H9 (cell line): ENCODE results near the gene ADGRF5. TPM values are rescaled to one million over a fixed set of nuclear protein-coding genes. Genes with fewer than 3 reads are reported as not detected.

Experiments
- DNase-seq: peaks from one replicate; pipeline ENCODE4 v3.0.0-alpha.2; 2017
- H2AFZ ChIP-seq: one replicate; pipeline ENCODE4 v1.6.1; 2013; ENCODE audit warnings: mild to moderate bottlenecking, low read length, control low read depth, moderate library complexity
- H2AK5ac ChIP-seq: 2 replicates; pipeline ENCODE4 v1.6.1; 2013; ENCODE audit warnings: low read length, control low read depth, mixed read lengths; ENCODE audit not compliant: insufficient read length
- H2BK120ac ChIP-seq: one replicate; pipeline ENCODE4 v1.6.1; 2013; ENCODE audit warnings: low read depth, mild to moderate bottlenecking, low read length, control low read depth, inconsistent platforms; ENCODE audit not compliant: poor library complexity, severe bottlenecking
- H2BK12ac ChIP-seq: 2 replicates; pipeline ENCODE4 v1.6.1; 2013; ENCODE audit warnings: low read length, control low read depth, mixed read lengths, low read depth; ENCODE audit not compliant: insufficient read length
- H2BK15ac ChIP-seq: 2 replicates; pipeline ENCODE4 v1.6.1; 2013; ENCODE audit warnings: low read depth, low read length, control low read depth
- H2BK20ac ChIP-seq: one replicate; pipeline ENCODE4 v1.6.1; 2013; ENCODE audit warnings: low read depth, mild to moderate bottlenecking, low read length, control low read depth, inconsistent platforms; ENCODE audit not compliant: poor library complexity, severe bottlenecking
- H2BK5ac ChIP-seq: 2 replicates; pipeline ENCODE4 v1.6.1; 2013; ENCODE audit warnings: low read length, control low read depth, mixed read lengths; ENCODE audit not compliant: insufficient read length
- H3K14ac ChIP-seq: 2 replicates; pipeline ENCODE4 v1.6.1; 2013; ENCODE audit warnings: low read length, control low read depth; ENCODE audit not compliant: insufficient read depth
- H3K18ac ChIP-seq: 2 replicates; pipeline ENCODE4 v1.6.1; 2013; ENCODE audit warnings: low read depth, mild to moderate bottlenecking, mixed read lengths, low read length, control low read depth; ENCODE audit not compliant: insufficient read length
- H3K23ac ChIP-seq: 2 replicates; pipeline ENCODE4 v1.6.1; 2013; ENCODE audit warnings: low read length, control low read depth, mixed read lengths, low read depth; ENCODE audit not compliant: insufficient read length
- H3K23me2 ChIP-seq: 2 replicates; pipeline ENCODE4 v1.6.1; 2013; ENCODE audit warnings: low read depth, mild to moderate bottlenecking, mixed read lengths, low read length, control low read depth; ENCODE audit not compliant: insufficient read length, poor library complexity, severe bottlenecking
- H3K27ac ChIP-seq: 2 replicates; pipeline ENCODE4 v1.5.1; 2013; ENCODE audit warnings: low read length, control low read depth, mixed read lengths, low read depth; ENCODE audit not compliant: insufficient read length
- H3K27me3 ChIP-seq: 2 replicates; pipeline ENCODE4 v1.6.1; 2013; ENCODE audit warnings: low read length, control low read depth, inconsistent platforms; ENCODE audit not compliant: insufficient read depth
- H3K4ac ChIP-seq: 2 replicates; pipeline ENCODE4 v1.6.1; 2013; ENCODE audit warnings: low read depth, mild to moderate bottlenecking, control low read depth, inconsistent platforms, low read length, moderate library complexity
- H3K4me1 ChIP-seq: 2 replicates; pipeline ENCODE4 v1.6.1; 2013; ENCODE audit warnings: low read length, control low read depth, inconsistent platforms; ENCODE audit not compliant: insufficient read depth
- H3K4me2 ChIP-seq: 2 replicates; pipeline ENCODE4 v1.6.1; 2013; ENCODE audit warnings: low read length, control low read depth, mixed read lengths; ENCODE audit not compliant: insufficient read length, insufficient read depth
- H3K56ac ChIP-seq: 2 replicates; pipeline ENCODE4 v1.6.1; 2013; ENCODE audit warnings: low read depth, mild to moderate bottlenecking, mixed read lengths, low read length, control low read depth; ENCODE audit not compliant: insufficient read length
- H3K79me1 ChIP-seq: 2 replicates; pipeline ENCODE4 v1.6.1; 2013; ENCODE audit warnings: low read depth, mild to moderate bottlenecking, moderate library complexity, low read length, control low read depth, inconsistent platforms; ENCODE audit not compliant: insufficient read depth, poor library complexity, severe bottlenecking
- H3K79me2 ChIP-seq: 2 replicates; pipeline ENCODE4 v1.6.1; 2013; ENCODE audit warnings: low read length, control low read depth, inconsistent platforms; ENCODE audit not compliant: insufficient read depth
- H3K9ac ChIP-seq: 2 replicates; pipeline ENCODE4 v1.6.1; 2013; ENCODE audit warnings: low read length, control low read depth, mixed read lengths; ENCODE audit not compliant: insufficient read length; ENCODE audit errors: extremely low read depth
- H3K9me3 ChIP-seq: one replicate; pipeline ENCODE4 v1.6.1; 2013; ENCODE audit warnings: low read depth, low read length, inconsistent platforms; ENCODE audit not compliant: control insufficient read depth
- H3T11ph ChIP-seq: one replicate; pipeline ENCODE4 v1.6.1; 2013; ENCODE audit warnings: mild to moderate bottlenecking, low read length, control low read depth, inconsistent platforms
- H4K20me1 ChIP-seq: one replicate; pipeline ENCODE4 v1.6.1; 2013; ENCODE audit not compliant: control insufficient read depth, insufficient read length, insufficient read depth
- H4K5ac ChIP-seq: 2 replicates; pipeline ENCODE4 v1.6.1; 2013; ENCODE audit warnings: low read depth, mild to moderate bottlenecking, mixed read lengths, low read length, control low read depth; ENCODE audit not compliant: insufficient read length
- H4K8ac ChIP-seq: replicated peaks from 2 replicates; pipeline ENCODE4 v1.6.1; 2013; ENCODE audit warnings: low read length, control low read depth, mixed read lengths, low read depth; ENCODE audit not compliant: insufficient read length
- H4K91ac ChIP-seq: 2 replicates; pipeline ENCODE4 v1.6.1; 2013; ENCODE audit warnings: low read depth, mild to moderate bottlenecking, moderate library complexity, mixed read lengths, low read length, control low read depth; ENCODE audit not compliant: insufficient read length
- H3K27ac Mint-ChIP-seq, 3 experiments: 2 replicates in 2 of 3; 3 replicates in 1 of 3; pipeline ENCODE4 v1.8.0; 2020 to 2021; ENCODE audit warnings: mixed read lengths in 3 of 3, mild to moderate bottlenecking in 1 of 3, moderate library complexity in 1 of 3
- H3K27me3 Mint-ChIP-seq: 2 replicates; pipeline ENCODE4 v1.8.0; 2021; ENCODE audit warnings: low read depth, mild to moderate bottlenecking, moderate library complexity, mixed read lengths
- H3K36me3 Mint-ChIP-seq, 3 experiments: 2 replicates in 2 of 3; 3 replicates in 1 of 3; pipeline ENCODE4 v1.8.0; 2020 to 2021; ENCODE audit warnings: low read depth in 3 of 3, mixed read lengths in 3 of 3; ENCODE audit not compliant: insufficient read depth in 1 of 3
- H3K4me1 Mint-ChIP-seq, 2 experiments: 2 replicates each; pipeline ENCODE4 v1.8.0; 2020; ENCODE audit warnings: mixed read lengths in 2 of 2
- H3K4me3 Mint-ChIP-seq, 2 experiments: 2 replicates in 1 of 2; 3 replicates in 1 of 2; pipeline ENCODE4 v1.8.0; 2020 to 2021; ENCODE audit warnings: mild to moderate bottlenecking in 2 of 2, mixed read lengths in 2 of 2, moderate library complexity in 1 of 2
- H3K9me3 Mint-ChIP-seq, 2 experiments: 2 replicates in 1 of 2; 3 replicates in 1 of 2; pipeline ENCODE4 v1.8.0; 2020; ENCODE audit warnings: mild to moderate bottlenecking in 2 of 2, mixed read lengths in 2 of 2, moderate library complexity in 1 of 2
- WGBS: extraction: QIAGEN DNeasy Blood & Tissue Kit; methylation state at CpG from one replicate; pipeline ENCODE4 v1.1.7; 2013; ENCODE audit warnings: missing lambda C conversion rate, low lambda C conversion rate, mixed read lengths; ENCODE audit not compliant: insufficient read length; ENCODE audit errors: extremely low coverage; 5-methylcytosine and 5-hydroxymethylcytosine counted together
- total RNA-seq: library from RNA; stranded (reverse); gene quantifications from 2 replicates; pipeline ENCODE4 v1.2.1, GENCODE V29; 2021
- TF ChIP-seq, protein P1 (sequence below): fragments of 200-600 bp; sonication (generic); conservative IDR thresholded peaks from 3 replicates; pipeline ENCODE4 v1.8.0; 2021; ENCODE audit warnings: antibody characterized with exemption, mild to moderate bottlenecking

Gene ADGRF5
- total RNA-seq, 1 experiment from 2014 or later, result not detected

DNA sequence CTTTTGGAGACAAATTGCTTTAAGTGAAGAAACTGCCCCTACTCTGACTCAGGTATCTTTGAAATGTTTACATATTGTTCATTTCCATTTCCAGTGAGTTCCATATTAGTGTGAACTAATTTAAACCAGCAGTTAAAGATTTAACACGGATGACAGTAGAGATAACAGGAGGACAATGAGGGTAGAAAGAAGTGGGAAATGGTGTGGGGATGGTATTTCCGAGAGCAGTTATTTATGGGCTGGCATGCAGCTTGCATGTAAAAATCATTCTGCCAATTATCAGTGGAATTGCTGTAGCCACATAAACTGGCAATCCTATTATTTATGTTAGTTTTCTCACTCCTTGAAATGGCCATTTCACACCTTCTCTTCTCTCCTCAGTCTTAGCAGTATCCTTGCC, 8.6 kb upstream of the ADGRF5 start:
- H3T11ph ChIP-seq, result no peak overlapping the region
- no CpG with 5 or more reads among the region's 2 CpGs for WGBS
- Mint-ChIP-seq H3K9me3 (no peaks in the 10 kb centered on the region), H3K4me3 (no peak overlapping the region), H3K36me3 (no peaks in the 10 kb centered on the region), H3K27me3 (no peaks in the 10 kb centered on the region; the same call in 1 of the 2 replicates), H3K27ac (no peak overlapping the region), H3K4me1 (peaks cover 0 to 2% of the 10 kb centered on the region in 2 experiments; a peak in 2 of 4 replicates)
- no peaks in the 10 kb centered on the region for H3K9me3 ChIP-seq
- H2BK120ac ChIP-seq, result no peak overlapping the region
- H3K27ac ChIP-seq, result no peak overlapping the region
- H2AK5ac ChIP-seq, result no peak overlapping the region
- no peak overlapping the region for H2BK5ac ChIP-seq
- no peak overlapping the region for H2BK20ac ChIP-seq
- H3K56ac ChIP-seq, result no peak overlapping the region
- H3K14ac ChIP-seq, result no peak overlapping the region
- H3K23ac ChIP-seq, result no peak overlapping the region
- H3K4me2 ChIP-seq, result no peak overlapping the region
- no peaks in the 10 kb centered on the region for H3K23me2 ChIP-seq
- no peak for DNase-seq
- no peak overlapping the region for H3K18ac ChIP-seq
- H4K8ac ChIP-seq, result no peak overlapping the region
- H3K79me2 ChIP-seq, result no peaks in the 10 kb centered on the region
- no peak overlapping the region for H2AFZ ChIP-seq
- H3K79me1 ChIP-seq, result no peaks in the 10 kb centered on the region
- H4K5ac ChIP-seq, result no peak overlapping the region
- H2BK15ac ChIP-seq, result no peak overlapping the region
- TF ChIP-seq, protein P1, sequence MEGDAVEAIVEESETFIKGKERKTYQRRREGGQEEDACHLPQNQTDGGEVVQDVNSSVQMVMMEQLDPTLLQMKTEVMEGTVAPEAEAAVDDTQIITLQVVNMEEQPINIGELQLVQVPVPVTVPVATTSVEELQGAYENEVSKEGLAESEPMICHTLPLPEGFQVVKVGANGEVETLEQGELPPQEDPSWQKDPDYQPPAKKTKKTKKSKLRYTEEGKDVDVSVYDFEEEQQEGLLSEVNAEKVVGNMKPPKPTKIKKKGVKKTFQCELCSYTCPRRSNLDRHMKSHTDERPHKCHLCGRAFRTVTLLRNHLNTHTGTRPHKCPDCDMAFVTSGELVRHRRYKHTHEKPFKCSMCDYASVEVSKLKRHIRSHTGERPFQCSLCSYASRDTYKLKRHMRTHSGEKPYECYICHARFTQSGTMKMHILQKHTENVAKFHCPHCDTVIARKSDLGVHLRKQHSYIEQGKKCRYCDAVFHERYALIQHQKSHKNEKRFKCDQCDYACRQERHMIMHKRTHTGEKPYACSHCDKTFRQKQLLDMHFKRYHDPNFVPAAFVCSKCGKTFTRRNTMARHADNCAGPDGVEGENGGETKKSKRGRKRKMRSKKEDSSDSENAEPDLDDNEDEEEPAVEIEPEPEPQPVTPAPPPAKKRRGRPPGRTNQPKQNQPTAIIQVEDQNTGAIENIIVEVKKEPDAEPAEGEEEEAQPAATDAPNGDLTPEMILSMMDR, result no peak
- H4K20me1 ChIP-seq, result no peaks in the 10 kb centered on the region
- H3K27me3 ChIP-seq, result no peaks in the 10 kb centered on the region
- no peak overlapping the region for H3K4ac ChIP-seq
- no peak overlapping the region for H4K91ac ChIP-seq
- H2BK12ac ChIP-seq, result no peak overlapping the region
- H3K9ac ChIP-seq, result no peak overlapping the region
- no peaks in the 10 kb centered on the region for H3K4me1 ChIP-seq
